Activated T-helper 2 cell treated with anti-CD3 and anti-CD28 coated beads, Interferon-gamma antibody, Interleukin-2, Interleukin-4, amounts not matched to agents 10 μg/mL and 5 μg/mL and 100 μg/mL, durations not matched to agents 14 hours and 24 hours and 36 hours (primary cell): ENCODE results near the gene PYGM. TPM values are rescaled to one million over a fixed set of nuclear protein-coding genes. Genes with fewer than 3 reads are reported as not detected.

ENCODE experiments used
- DNase-seq: peaks from one replicate; pipeline ENCODE4 v3.0.0; 2021; ENCODE audit warnings: low spot score
- H3K27ac Mint-ChIP-seq: one replicate; pipeline ENCODE4 v1.8.0; 2021; ENCODE audit warnings: mixed read lengths
- H3K27me3 Mint-ChIP-seq: one replicate; pipeline ENCODE4 v1.8.0; 2021; ENCODE audit warnings: low read depth, mixed read lengths
- H3K36me3 Mint-ChIP-seq: one replicate; pipeline ENCODE4 v1.8.0; 2021; ENCODE audit warnings: low read depth, mixed read lengths
- H3K4me1 Mint-ChIP-seq: one replicate; pipeline ENCODE4 v1.8.0; 2021; ENCODE audit warnings: low read depth, mixed read lengths
- H3K4me3 Mint-ChIP-seq: one replicate; pipeline ENCODE4 v1.8.0; 2021; ENCODE audit warnings: low read depth, mild to moderate bottlenecking, moderate library complexity, mixed read lengths
- H3K9me3 Mint-ChIP-seq: one replicate; pipeline ENCODE4 v1.8.0; 2021; ENCODE audit warnings: mixed read lengths
- intact Hi-C: fragments of 100-400 bp; cut with micrococcal nuclease; formaldehyde crosslinking; loops from one replicate; pipeline ENCODE4 v1.15.1; 2023
- total RNA-seq: library from RNA; stranded (reverse); gene quantifications from 2 replicates; pipeline ENCODE4 v1.2.3, GENCODE V29; 2022

Gene PYGM
- total RNA-seq, 1 donor from 2014 or later: 1.9 TPM

- H3K4me3 Mint-ChIP-seq: no peak overlapping the region
- no peaks in the 10 kb centered on the region for H3K9me3 Mint-ChIP-seq
- intact Hi-C loops: no loop called here
- peaks cover 5% of the 10 kb centered on the region for H3K4me1 Mint-ChIP-seq
- H3K27ac Mint-ChIP-seq: no peak overlapping the region
- DNase-seq: no peak
- H3K27me3 Mint-ChIP-seq: no peaks in the 10 kb centered on the region
- H3K36me3 Mint-ChIP-seq: peaks cover 34% of the 10 kb centered on the region
These were observed 7.4 kb downstream of the PYGM start for GRCh38 chr11:64752175-64752970.

GRCh38 chr11:64751580-64751979 lies 8.2 kb downstream of the PYGM start:
- Mint-ChIP-seq H3K4me1 (peaks cover 5% of the 10 kb centered on the region), H3K36me3 (peaks cover 34% of the 10 kb centered on the region), H3K4me3 (no peak overlapping the region), H3K27ac (no peak overlapping the region), H3K9me3 (no peaks in the 10 kb centered on the region), H3K27me3 (no peaks in the 10 kb centered on the region)
- no peak for DNase-seq
- intact Hi-C loops: no loop called here

- no peaks in the 10 kb centered on the region for H3K27me3 Mint-ChIP-seq
- H3K36me3 Mint-ChIP-seq: peaks cover 34% of the 10 kb centered on the region
- DNase-seq: no peak
- H3K4me1 Mint-ChIP-seq: peaks cover 5% of the 10 kb centered on the region
- no peak overlapping the region for H3K27ac Mint-ChIP-seq
- intact Hi-C loops: no loop called here
- H3K9me3 Mint-ChIP-seq: no peaks in the 10 kb centered on the region
- H3K4me3 Mint-ChIP-seq: no peak overlapping the region
These were observed 8.6 kb downstream of the PYGM start for GRCh38 chr11:64751136-64751535.

- no peak overlapping the region for H3K27ac Mint-ChIP-seq
- H3K9me3 Mint-ChIP-seq: no peaks in the 10 kb centered on the region
- intact Hi-C loops: no loop called here
- DNase-seq: no peak
- H3K36me3 Mint-ChIP-seq: peaks cover 34% of the 10 kb centered on the region
- peaks cover 8% of the 10 kb centered on the region for H3K4me1 Mint-ChIP-seq
- no peaks in the 10 kb centered on the region for H3K27me3 Mint-ChIP-seq
- H3K4me3 Mint-ChIP-seq: no peak overlapping the region
These were observed 9.3 kb downstream of the PYGM start for GRCh38 chr11:64750361-64751054.

- no peak overlapping the region for H3K4me3 Mint-ChIP-seq
These were observed 11.7 kb downstream of the PYGM start for GRCh38 chr11:64747961-64748665.

GRCh38 chr11:64746486-64746885 lies 13.3 kb downstream of the PYGM start:
- Mint-ChIP-seq H3K36me3 (peaks cover 19% of the 10 kb centered on the region), H3K4me3 (peak overlapping the region; percentile 17), H3K9me3 (no peaks in the 10 kb centered on the region), H3K27me3 (no peaks in the 10 kb centered on the region), H3K27ac (peak overlapping the region; percentile 35), H3K4me1 (peaks cover 22% of the 10 kb centered on the region)
- intact Hi-C loops: no loop called here
- DNase-seq: no peak

More at GRCh38 chr11:64747961-64748665, 11.7 kb downstream of the PYGM start:
- no peak for DNase-seq
- Mint-ChIP-seq H3K27ac (peak overlapping the region; percentile 17), H3K27me3 (no peaks in the 10 kb centered on the region), H3K4me1 (peaks cover 19% of the 10 kb centered on the region), H3K9me3 (no peaks in the 10 kb centered on the region), H3K36me3 (peaks cover 31% of the 10 kb centered on the region)
- intact Hi-C loops: no loop called here

- intact Hi-C loops: loop anchor here (2.0 kb wide), 2 partner anchors 21 to 33 kb away; partner anchors contain the start of gene SF1
- Mint-ChIP-seq H3K36me3 (peaks cover 20% of the 10 kb centered on the region), H3K9me3 (no peaks in the 10 kb centered on the region), H3K27me3 (no peaks in the 10 kb centered on the region), H3K27ac (peak overlapping the region; percentile 88), H3K4me1 (peaks cover 23% of the 10 kb centered on the region), H3K4me3 (peak overlapping the region; percentile 83)
- DNase-seq: peak; percentile 83
These were observed 14.0 kb downstream of the PYGM start for GRCh38 chr11:64745521-64746328.

- Mint-ChIP-seq H3K27me3 (no peaks in the 10 kb centered on the region), H3K4me3 (peak overlapping the region; percentile 83), H3K4me1 (peaks cover 27% of the 10 kb centered on the region), H3K27ac (peak overlapping the region; percentile 88), H3K9me3 (no peaks in the 10 kb centered on the region), H3K36me3 (peaks cover 20% of the 10 kb centered on the region)
- peak; percentile 88 for DNase-seq
- intact Hi-C loops: loop anchor here (2.0 kb wide), 2 partner anchors 22 to 34 kb away; partner anchors contain the start of gene SF1
These were observed 14.6 kb downstream of the PYGM start for GRCh38 chr11:64745189-64745520.

- H3K9me3 Mint-ChIP-seq: no peaks in the 10 kb centered on the region
- no peaks in the 10 kb centered on the region for H3K27me3 Mint-ChIP-seq
- intact Hi-C loops: loop anchor here (2.0 kb wide), 2 partner anchors 22 to 34 kb away; partner anchors contain the start of gene SF1
- peaks cover 22% of the 10 kb centered on the region for H3K36me3 Mint-ChIP-seq
- peak overlapping the region; percentile 86 for H3K4me3 Mint-ChIP-seq
- H3K4me1 Mint-ChIP-seq: peaks cover 27% of the 10 kb centered on the region
- DNase-seq: peak; percentile 55
- peak overlapping the region; percentile 88 for H3K27ac Mint-ChIP-seq
These were observed 15.1 kb downstream of the PYGM start for GRCh38 chr11:64744544-64745188.

- Mint-ChIP-seq H3K27me3 (no peaks in the 10 kb centered on the region), H3K27ac (peak within 1 kb of the TSS; percentile 84), H3K9me3 (no peaks in the 10 kb centered on the region), H3K4me1 (peaks cover 30% of the 10 kb centered on the region), H3K36me3 (peaks cover 28% of the 10 kb centered on the region), H3K4me3 (peak within 1 kb of the TSS; percentile 86)
- peak; percentile 86 for DNase-seq
- intact Hi-C loops: loop anchor here (1.0 to 2.0 kb wide), 3 partner anchors 23 to 56 kb away; partner anchors contain the start of gene SF1
These were observed 15.9 kb downstream of the PYGM start, which contains the start of gene RASGRP2 for GRCh38 chr11:64743591-64744543. RASGRP2 (minus strand) TSS chr11:64744142; CDS start chr11:64742866, 1,276 bp downstream.
